Retinal pigment epithelial cell (primary cell): ENCODE measurements around the gene UNC13B.

Experiments used
- DNase-seq: peaks from one replicate; pipeline ENCODE4 v3.0.0-alpha.2; 2010; ENCODE audit warnings: low read depth
- H3K4me3 ChIP-seq: 2 replicates; pipeline ENCODE4 v1.5.1; 2011; ENCODE audit warnings: mild to moderate bottlenecking, low read length, control low read depth, moderate library complexity
- CTCF ChIP-seq: conservative IDR thresholded peaks from 2 replicates; pipeline ENCODE4 v1.5.1; 2011; ENCODE audit warnings: low read depth, low read length, control low read depth, inconsistent platforms

UNC13B gene

GRCh38 chr9:35161713-35162604 lies at the start of gene UNC13B:
TSS of gene UNC13B (plus strand) at chr9:35162009. CDS start at chr9:35162284, 275 bp downstream.
- H3K4me3 ChIP-seq, result peak within 1 kb of the TSS; percentile 66
- no peak for TF ChIP-seq CTCF
- peak; percentile 80 for DNase-seq

DNA sequence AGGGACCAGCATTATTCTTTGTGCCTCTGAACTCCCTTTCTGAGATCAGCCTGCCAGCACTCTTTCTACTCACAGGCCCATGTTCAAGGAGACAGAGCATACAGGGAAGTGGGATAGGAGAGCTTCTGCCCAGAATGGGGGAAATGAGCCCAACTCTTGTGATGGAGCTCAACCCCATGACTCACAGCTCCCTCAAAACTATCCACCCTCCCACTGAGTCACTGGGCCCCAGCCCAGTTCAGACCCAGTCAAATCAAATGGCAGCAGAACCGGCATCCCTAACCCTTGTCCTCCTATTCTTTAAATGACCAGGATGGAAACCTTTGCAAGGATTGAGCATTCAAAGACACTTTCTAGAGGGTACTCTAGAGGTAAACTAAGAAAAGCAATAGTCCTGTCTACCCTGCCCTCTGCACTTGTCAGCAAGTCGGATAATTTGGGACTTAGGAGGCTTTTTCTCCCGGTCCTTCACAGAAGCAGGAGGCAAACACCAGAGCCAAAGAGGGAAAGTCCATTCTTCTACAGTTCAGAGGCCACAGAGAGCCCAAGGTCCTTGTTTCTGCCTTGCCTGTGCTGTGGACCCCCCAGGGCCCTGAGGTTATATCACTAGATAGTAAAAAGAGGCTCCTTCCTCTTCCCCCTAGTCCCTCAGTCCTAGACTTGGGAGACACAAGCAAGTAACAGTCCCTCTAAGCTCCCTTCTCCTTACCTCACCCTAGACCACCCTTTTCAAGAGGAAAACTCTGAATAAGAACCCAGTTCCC lies 49.4 kb upstream of the UNC13B start:
- TF ChIP-seq CTCF, result no peak
- peak; percentile 43 for DNase-seq
- H3K4me3 ChIP-seq, result peak overlapping the region; percentile 44

DNA sequence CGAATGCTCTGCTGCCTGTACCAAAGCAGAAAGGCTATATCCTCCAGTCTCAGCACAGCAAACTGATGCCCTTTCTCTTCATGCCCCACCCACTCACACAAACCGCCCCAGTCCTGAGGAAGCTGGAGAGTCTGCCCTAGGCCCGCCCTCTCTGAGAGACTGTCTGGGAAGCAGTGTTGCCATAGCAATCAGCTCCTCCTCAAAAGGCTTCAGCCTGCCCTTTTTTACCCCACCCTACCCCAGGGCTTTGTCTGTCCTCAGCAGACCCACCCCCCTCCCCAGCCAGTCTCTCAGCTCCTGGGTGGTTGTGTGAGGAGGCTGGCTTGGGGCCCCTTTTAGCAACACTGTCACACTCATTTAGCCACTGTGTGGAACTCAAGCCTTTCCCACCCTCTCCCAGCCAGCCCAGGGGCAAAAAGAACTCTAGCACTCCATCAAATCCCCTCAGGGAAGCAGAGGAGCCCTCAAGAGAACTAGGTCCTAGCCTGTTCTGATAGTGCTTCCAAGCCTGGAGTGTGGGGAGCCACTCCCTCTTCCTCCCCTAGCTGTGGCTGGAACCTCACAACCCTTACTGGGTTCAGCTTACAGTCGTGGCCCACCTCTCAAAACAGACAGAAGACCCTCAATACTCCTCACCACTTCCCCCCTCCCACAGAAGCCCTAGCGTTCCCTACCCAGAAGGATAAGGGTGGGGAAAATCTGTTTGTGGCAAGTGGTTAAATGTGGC lies 47.5 kb upstream of the UNC13B start:
- H3K4me3 ChIP-seq, result peak overlapping the region; percentile 87
- DNase-seq, result peak; percentile 82
- TF ChIP-seq CTCF, result no peak

- no peak for DNase-seq
- H3K4me3 ChIP-seq, result peak overlapping the region; percentile 87
- no peak for TF ChIP-seq CTCF
Measured at GRCh38 chr9:35114840-35115628, 46.8 kb upstream of the UNC13B start.

- DNase-seq, result peak; percentile 88
- H3K4me3 ChIP-seq, result peak within 1 kb of the TSS; percentile 87
- TF ChIP-seq CTCF, result no peak
Measured at GRCh38 chr9:35115680-35116538, 45.9 kb upstream of the UNC13B start, which contains the start of gene ATOSB. TSS of gene ATOSB (minus strand) at chr9:35115862. CDS start at chr9:35108274, 7,588 bp downstream.
